ENCODE measurements around the gene PKP1. TPM values are rescaled to one million over a fixed set of nuclear protein-coding genes. Genes with fewer than 3 reads are reported as not detected.

Gene PKP1
- total and polyA plus RNA-seq, 2 donors (not counting 3 experiments of a cell fraction or from before 2014, with no cell fraction given), result 0.01 TPM; not detected in 1

DNA sequence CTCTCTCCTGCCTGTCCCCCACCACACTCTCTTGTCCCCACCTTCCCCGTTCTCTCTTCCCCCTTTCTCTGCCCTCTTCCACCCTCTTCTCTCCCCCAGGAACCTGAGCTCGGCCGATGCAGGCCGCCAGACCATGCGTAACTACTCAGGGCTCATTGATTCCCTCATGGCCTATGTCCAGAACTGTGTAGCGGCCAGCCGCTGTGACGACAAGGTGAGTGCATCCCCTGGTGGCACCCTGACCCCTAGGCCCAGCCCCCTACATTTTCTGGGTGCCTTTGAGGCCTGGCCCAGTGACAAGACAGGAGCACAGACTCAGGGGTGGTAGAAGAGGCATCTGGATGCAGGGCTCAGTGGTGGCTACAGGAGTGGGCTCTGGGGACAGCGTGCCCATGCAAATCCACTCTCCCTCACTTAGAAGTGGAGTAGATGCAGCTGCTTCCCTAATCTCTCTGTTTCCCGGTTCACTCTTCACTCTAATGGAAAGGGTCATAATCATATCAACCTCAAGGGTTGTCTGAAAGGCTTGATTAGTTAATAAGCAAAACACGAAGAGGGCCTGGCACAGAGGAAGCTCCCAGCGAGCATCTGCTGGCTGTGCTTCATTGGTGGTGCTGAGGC is 37.0 kb downstream of the PKP1 start:
- Histone ChIP-seq H3K9me3 (replicated peaks; ENCODE audit: control insufficient read depth, insufficient read depth, low read length) (no peaks in the 10 kb centered on the region), H3K4me2 (ENCODE audit: insufficient read depth, low read length) (no peak overlapping the region), H3K36me3 (ENCODE audit: control insufficient read depth in 2 of 2, extremely low read depth in 1 of 2, insufficient read depth in 2 of 2, low read length in 2 of 2) (no peaks in the 10 kb centered on the region), H3K27me3 (ENCODE audit: control insufficient read depth in 2 of 2, insufficient read depth in 2 of 2, low read length in 2 of 2) (no peaks in the 10 kb centered on the region), H2AFZ (ENCODE audit: low read depth, low read length) (no peak overlapping the region), H3K79me2 (ENCODE audit: control insufficient read depth, insufficient read depth, low read length) (no peaks in the 10 kb centered on the region), H3K4me3 (replicated peaks in 1 of 3; ENCODE audit: insufficient read depth in 1 of 3, low read depth in 1 of 3, low read length in 3 of 3) (no peak overlapping the region), H3K27ac (ENCODE audit: insufficient read depth, low read depth, low read length) (no peak overlapping the region), H4K20me1 (replicated peaks; ENCODE audit: control insufficient read depth, extremely low read depth, insufficient read depth, low read length) (no peaks in the 10 kb centered on the region), H3K9me1 (replicated peaks; ENCODE audit: control insufficient read depth, extremely low read depth, insufficient read depth, low read length) (no peaks in the 10 kb centered on the region), H3K4me1 (ENCODE audit: control insufficient read depth, extremely low read depth, insufficient read depth, low read length) (no peaks in the 10 kb centered on the region), H3K9ac (replicated peaks; ENCODE audit: extremely low read depth, insufficient read depth, low read length) (no peak overlapping the region)
- intact Hi-C loops (cut with micrococcal nuclease), result no loop called here
- no peak for DNase-seq (ENCODE audit: low read depth, low spot score)
- ChIA-PET POLR2A (no interaction called here), CTCF (no interaction called here)
- dilution Hi-C loops (cut with MboI; ENCODE audit: extremely low pct_ligation_motif_present, low sequenced_read_pairs), result no loop called here
- no TSS peak for BruUV-seq (replicated peaks)
- FAIRE-seq, result no peak
- TF ChIP-seq POLR2AphosphoS5 (IDR thresholded peaks at IDR 0.05; ENCODE audit: insufficient read depth, low read depth, low read length), result no peak

DNA sequence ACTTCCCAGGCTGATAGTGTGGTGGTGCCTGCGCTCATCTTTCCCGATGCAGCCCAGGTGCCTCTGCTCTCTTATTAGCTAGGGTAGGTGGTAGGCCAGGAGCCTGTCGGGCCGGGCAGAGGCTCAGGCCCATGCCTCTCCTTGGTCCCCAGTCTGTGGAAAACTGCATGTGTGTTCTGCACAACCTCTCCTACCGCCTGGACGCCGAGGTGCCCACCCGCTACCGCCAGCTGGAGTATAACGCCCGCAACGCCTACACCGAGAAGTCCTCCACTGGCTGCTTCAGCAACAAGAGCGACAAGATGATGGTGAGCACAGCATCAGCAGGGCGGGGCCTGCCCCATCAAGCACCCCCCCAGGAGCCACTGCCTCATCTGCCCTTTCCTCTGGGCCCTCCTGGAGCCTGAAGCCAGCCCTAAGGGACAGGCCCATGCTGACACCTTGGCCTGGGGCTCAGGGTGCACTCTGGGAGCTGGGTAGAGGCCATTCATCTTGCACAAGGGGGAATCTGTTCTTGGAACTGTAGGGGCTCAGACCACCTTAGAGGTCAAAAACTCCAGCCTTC is 38.6 kb downstream of the PKP1 start:
- no peak overlapping the region for H3K9ac ChIP-seq (replicated peaks; ENCODE audit: extremely low read depth, insufficient read depth, low read length)
- no peaks in the 10 kb centered on the region for H3K27me3 ChIP-seq (ENCODE audit: control insufficient read depth in 2 of 2, insufficient read depth in 2 of 2, low read length in 2 of 2)
- H3K4me3 ChIP-seq (replicated peaks in 1 of 3; ENCODE audit: insufficient read depth in 1 of 3, low read depth in 1 of 3, low read length in 3 of 3), result no peak overlapping the region
- H4K20me1 ChIP-seq (replicated peaks; ENCODE audit: control insufficient read depth, extremely low read depth, insufficient read depth, low read length), result no peaks in the 10 kb centered on the region
- no peaks in the 10 kb centered on the region for H3K4me1 ChIP-seq (ENCODE audit: control insufficient read depth, extremely low read depth, insufficient read depth, low read length)
- no peak for FAIRE-seq
- intact Hi-C loops (cut with micrococcal nuclease), result no loop called here
- H3K79me2 ChIP-seq (ENCODE audit: control insufficient read depth, insufficient read depth, low read length), result no peaks in the 10 kb centered on the region
- H3K9me1 ChIP-seq (replicated peaks; ENCODE audit: control insufficient read depth, extremely low read depth, insufficient read depth, low read length), result no peaks in the 10 kb centered on the region
- CTCF ChIA-PET, result interaction anchor here (1.4 kb wide), 1 partner anchor 57 kb away, joined by 4 read pairs; no protein-coding TSS in a partner anchor
- POLR2A ChIA-PET, result no interaction called here
- no peaks in the 10 kb centered on the region for H3K9me3 ChIP-seq (replicated peaks; ENCODE audit: control insufficient read depth, insufficient read depth, low read length)
- no peaks in the 10 kb centered on the region for H3K36me3 ChIP-seq (ENCODE audit: control insufficient read depth in 2 of 2, extremely low read depth in 1 of 2, insufficient read depth in 2 of 2, low read length in 2 of 2)
- H3K27ac ChIP-seq (ENCODE audit: insufficient read depth, low read depth, low read length), result no peak overlapping the region
- H3K4me2 ChIP-seq (ENCODE audit: insufficient read depth, low read length), result no peak overlapping the region
- DNase-seq (ENCODE audit: low read depth, low spot score), result no peak
- TF ChIP-seq MYC (IDR thresholded peaks at IDR 0.05; ENCODE audit: low read depth, low read length), result no peak
- no peak for TF ChIP-seq POLR2A (IDR thresholded peaks at IDR 0.05; ENCODE audit: low read depth, low read length)
- no peak for TF ChIP-seq CTCF (IDR thresholded peaks at IDR 0.05; ENCODE audit: extremely low read depth in 1 of 2, insufficient read depth in 1 of 2, low read depth in 1 of 2, low read length in 2 of 2)
- no peak for TF ChIP-seq FOS (IDR thresholded peaks at IDR 0.05; ENCODE audit: borderline replicate concordance, insufficient read depth, low read length)
- TF ChIP-seq JUN (IDR thresholded peaks at IDR 0.05; ENCODE audit: borderline replicate concordance, insufficient read depth, insufficient read length, low read depth), result no peak
- no peak for TF ChIP-seq EZH2 (IDR thresholded peaks at IDR 0.05; ENCODE audit: borderline replicate concordance, low read depth, low read length, severe bottlenecking)
- TF ChIP-seq, protein P1, sequence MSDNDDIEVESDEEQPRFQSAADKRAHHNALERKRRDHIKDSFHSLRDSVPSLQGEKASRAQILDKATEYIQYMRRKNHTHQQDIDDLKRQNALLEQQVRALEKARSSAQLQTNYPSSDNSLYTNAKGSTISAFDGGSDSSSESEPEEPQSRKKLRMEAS (IDR thresholded peaks at IDR 0.05; ENCODE audit: insufficient read depth, insufficient read length), result no peak
- no peak for TF ChIP-seq GATA2 (IDR thresholded peaks at IDR 0.05; ENCODE audit: insufficient read depth, insufficient read length, low read depth, low read length)
- no peak for TF ChIP-seq POLR2AphosphoS5 (IDR thresholded peaks at IDR 0.05; ENCODE audit: insufficient read depth, low read depth, low read length)
- no peak overlapping the region for H2AFZ ChIP-seq (ENCODE audit: low read depth, low read length)
- dilution Hi-C loops (cut with MboI; ENCODE audit: extremely low pct_ligation_motif_present, low sequenced_read_pairs), result no loop called here
- no TSS peak for BruUV-seq (replicated peaks)
